Neural crest cell (in vitro differentiated cells): ENCODE results near the gene CITED1. TPM values are rescaled to one million over a fixed set of nuclear protein-coding genes. Genes with fewer than 3 reads are reported as not detected.

ENCODE experiments used
- DNase-seq: peaks from one replicate; pipeline ENCODE4 v3.0.0; 2021; ENCODE audit warnings: low read depth, mixed read lengths, low spot score
- H3K27ac Mint-ChIP-seq: one replicate; pipeline ENCODE4 v1.8.0; 2021; ENCODE audit warnings: mild to moderate bottlenecking, mixed read lengths; ENCODE audit not compliant: unreplicated experiment
- H3K27me3 Mint-ChIP-seq: 2 replicates; pipeline ENCODE4 v1.8.0; 2021; ENCODE audit warnings: low read depth, mild to moderate bottlenecking, mixed read lengths
- H3K36me3 Mint-ChIP-seq: 2 replicates; pipeline ENCODE4 v1.8.0; 2021; ENCODE audit warnings: low read depth, mild to moderate bottlenecking, mixed read lengths
- H3K4me1 Mint-ChIP-seq: 2 replicates; pipeline ENCODE4 v1.8.0; 2021; ENCODE audit warnings: mixed read lengths
- H3K4me3 Mint-ChIP-seq: one replicate; pipeline ENCODE4 v1.8.0; 2021; ENCODE audit warnings: mild to moderate bottlenecking, mixed read lengths
- H3K9me3 Mint-ChIP-seq: 2 replicates; pipeline ENCODE4 v1.8.0; 2021; ENCODE audit warnings: mixed read lengths
- CTCF ChIP-seq: fragments of 200-600 bp; sonication (generic); conservative IDR thresholded peaks from 2 replicates; pipeline ENCODE4 v1.5.0; 2021; ENCODE audit warnings: antibody characterized with exemption, mild to moderate bottlenecking
- total RNA-seq: library from RNA; stranded (reverse); gene quantifications from 2 replicates; pipeline ENCODE4 v1.2.1, GENCODE V29; 2021

CITED1 gene
- total RNA-seq, 1 donor from 2014 or later = 6.2 TPM

- H3K36me3 Mint-ChIP-seq = peaks cover 3% of the 10 kb centered on the region
- DNase-seq = no peak
- peaks cover 3% of the 10 kb centered on the region for H3K9me3 Mint-ChIP-seq
- peaks cover 17% of the 10 kb centered on the region for H3K27me3 Mint-ChIP-seq
- peaks cover 14% of the 10 kb centered on the region for H3K4me1 Mint-ChIP-seq
- no peak for TF ChIP-seq CTCF
- no peak overlapping the region for H3K4me3 Mint-ChIP-seq
- H3K27ac Mint-ChIP-seq = no peak overlapping the region
Measured at GRCh38 chrX:72255864-72256263, 49.9 kb downstream of the CITED1 start.

GRCh38 chrX:72255445-72255844 is 50.3 kb downstream of the CITED1 start:
- no peak for DNase-seq
- peaks cover 14% of the 10 kb centered on the region for H3K4me1 Mint-ChIP-seq
- peaks cover 3% of the 10 kb centered on the region for H3K36me3 Mint-ChIP-seq
- no peak overlapping the region for H3K4me3 Mint-ChIP-seq
- H3K27me3 Mint-ChIP-seq = peaks cover 17% of the 10 kb centered on the region
- H3K9me3 Mint-ChIP-seq = peaks cover 3% of the 10 kb centered on the region
- H3K27ac Mint-ChIP-seq = no peak overlapping the region
- no peak for TF ChIP-seq CTCF

- peaks cover 14% of the 10 kb centered on the region for H3K4me1 Mint-ChIP-seq
- H3K9me3 Mint-ChIP-seq = peaks cover 3% of the 10 kb centered on the region
- TF ChIP-seq CTCF = no peak
- DNase-seq = no peak
- no peak overlapping the region for H3K4me3 Mint-ChIP-seq
- H3K27me3 Mint-ChIP-seq = peaks cover 17% of the 10 kb centered on the region
- peaks cover 3% of the 10 kb centered on the region for H3K36me3 Mint-ChIP-seq
- H3K27ac Mint-ChIP-seq = no peak overlapping the region
Measured at GRCh38 chrX:72254816-72255215, 50.9 kb downstream of the CITED1 start.

GRCh38 chrX:72253686-72254085 is 52.0 kb downstream of the CITED1 start:
- Mint-ChIP-seq H3K36me3 (peaks cover 3% of the 10 kb centered on the region), H3K4me1 (peaks cover 14% of the 10 kb centered on the region), H3K9me3 (peaks cover 3% of the 10 kb centered on the region), H3K4me3 (no peak overlapping the region), H3K27ac (no peak overlapping the region), H3K27me3 (peaks cover 17% of the 10 kb centered on the region)
- no peak for DNase-seq
- no peak for TF ChIP-seq CTCF

Other genes with a start within 250 kb of the CITED1 start
- gene RTL5, start 174.0 kb downstream of the CITED1 start, total RNA-seq = 21.7 and 23.0 TPM in 2 replicates
- gene PIN4, start 124.2 kb downstream of the CITED1 start, total RNA-seq = 14.0 and 16.7 TPM in 2 replicates
- 13.3 and 14.2 TPM in 2 replicates for gene ERCC6L, start 66.9 kb downstream of the CITED1 start, total RNA-seq
- 1,868 and 1,917 TPM in 2 replicates for gene RPS4X, start 28.7 kb downstream of the CITED1 start, total RNA-seq